C4-2B (cell line): ENCODE data around the gene CRHBP.
"Not testable (repeated sequence)": the region's sequence is repeated elsewhere in the genome, so short reads cannot be mapped to it uniquely, and the experiment has no call there.

Experiments used
- H3K27ac ChIP-seq: fragments of 450-650 bp; 2 replicates; pipeline ENCODE4 v1.5.1; 2017
- ZFX ChIP-seq: fragments of 450-650 bp; IDR thresholded peaks from 2 replicates; pipeline ENCODE4 v1.6.1; 2017
- TF ChIP-seq, protein P1 (sequence below): fragments of 450-650 bp; conservative IDR thresholded peaks from 2 replicates; pipeline ENCODE4 v1.5.1; 2017; ENCODE audit warnings: mild to moderate bottlenecking

CRHBP gene, protein sequence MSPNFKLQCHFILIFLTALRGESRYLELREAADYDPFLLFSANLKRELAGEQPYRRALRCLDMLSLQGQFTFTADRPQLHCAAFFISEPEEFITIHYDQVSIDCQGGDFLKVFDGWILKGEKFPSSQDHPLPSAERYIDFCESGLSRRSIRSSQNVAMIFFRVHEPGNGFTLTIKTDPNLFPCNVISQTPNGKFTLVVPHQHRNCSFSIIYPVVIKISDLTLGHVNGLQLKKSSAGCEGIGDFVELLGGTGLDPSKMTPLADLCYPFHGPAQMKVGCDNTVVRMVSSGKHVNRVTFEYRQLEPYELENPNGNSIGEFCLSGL

GRCh38 chr5:76952795-76953536, at the start of gene CRHBP:
Gene CRHBP (plus strand): TSS chr5:76953045. CDS start chr5:76953135, 90 bp downstream.
- H3K27ac ChIP-seq, result no peak within 1 kb of the TSS
- TF ChIP-seq ZFX, result no peak

GRCh38 chr5:76908166-76908565, 44.7 kb upstream of the CRHBP start:
- TF ChIP-seq, protein P1, sequence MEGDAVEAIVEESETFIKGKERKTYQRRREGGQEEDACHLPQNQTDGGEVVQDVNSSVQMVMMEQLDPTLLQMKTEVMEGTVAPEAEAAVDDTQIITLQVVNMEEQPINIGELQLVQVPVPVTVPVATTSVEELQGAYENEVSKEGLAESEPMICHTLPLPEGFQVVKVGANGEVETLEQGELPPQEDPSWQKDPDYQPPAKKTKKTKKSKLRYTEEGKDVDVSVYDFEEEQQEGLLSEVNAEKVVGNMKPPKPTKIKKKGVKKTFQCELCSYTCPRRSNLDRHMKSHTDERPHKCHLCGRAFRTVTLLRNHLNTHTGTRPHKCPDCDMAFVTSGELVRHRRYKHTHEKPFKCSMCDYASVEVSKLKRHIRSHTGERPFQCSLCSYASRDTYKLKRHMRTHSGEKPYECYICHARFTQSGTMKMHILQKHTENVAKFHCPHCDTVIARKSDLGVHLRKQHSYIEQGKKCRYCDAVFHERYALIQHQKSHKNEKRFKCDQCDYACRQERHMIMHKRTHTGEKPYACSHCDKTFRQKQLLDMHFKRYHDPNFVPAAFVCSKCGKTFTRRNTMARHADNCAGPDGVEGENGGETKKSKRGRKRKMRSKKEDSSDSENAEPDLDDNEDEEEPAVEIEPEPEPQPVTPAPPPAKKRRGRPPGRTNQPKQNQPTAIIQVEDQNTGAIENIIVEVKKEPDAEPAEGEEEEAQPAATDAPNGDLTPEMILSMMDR, result no peak
- no peak for TF ChIP-seq ZFX
- no peak overlapping the region for H3K27ac ChIP-seq

DNA sequence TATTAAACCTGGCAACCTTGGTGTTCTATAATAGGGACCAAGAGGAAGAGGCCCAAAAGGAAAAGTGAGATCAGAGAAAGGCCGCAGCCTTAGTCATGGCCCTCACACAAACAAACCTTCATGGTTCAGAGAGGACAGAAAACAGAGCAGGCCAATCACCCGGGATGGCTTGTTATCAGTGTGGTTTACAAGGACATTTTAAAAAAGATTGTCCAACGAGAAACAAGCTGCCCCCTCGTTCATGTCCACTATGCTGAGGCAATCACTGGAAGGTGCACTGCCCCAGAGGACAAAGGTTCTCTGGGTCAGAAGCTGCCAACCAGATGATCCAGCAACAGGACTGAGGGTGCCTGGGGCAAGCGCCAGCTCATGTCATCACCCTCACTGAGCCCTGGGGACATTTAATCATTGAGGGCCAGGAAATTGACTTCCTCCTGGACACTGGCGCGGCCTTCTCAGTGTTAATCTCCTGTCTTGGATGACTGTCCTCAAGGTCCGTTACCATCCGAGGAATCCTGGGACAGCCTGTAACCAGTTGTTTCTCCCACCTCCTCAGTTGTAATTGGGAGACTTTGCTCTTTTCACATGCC, 42.4 kb upstream of the CRHBP start:
- H3K27ac ChIP-seq, result not testable (repeated sequence)

GRCh38 chr5:76914671-76915070, 38.2 kb upstream of the CRHBP start:
- H3K27ac ChIP-seq, result not testable (repeated sequence)

DNA sequence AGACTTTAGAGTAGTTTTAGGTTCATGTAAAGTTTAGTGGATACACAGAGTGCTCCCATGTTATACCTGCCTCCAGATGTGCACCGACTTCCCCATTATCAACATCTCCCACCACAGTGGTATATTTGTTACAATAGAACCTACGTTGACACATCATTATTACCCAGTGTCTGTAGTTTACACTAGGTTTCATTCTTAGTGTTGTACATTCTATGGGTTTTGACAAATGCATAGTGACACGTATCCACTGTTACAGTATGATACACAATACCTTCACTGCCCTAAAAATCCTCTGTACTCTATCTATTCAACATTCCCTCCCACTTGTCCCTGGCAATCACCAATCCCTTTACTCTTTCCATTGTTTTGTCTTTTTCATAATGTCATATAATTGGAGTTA, 34.3 kb upstream of the CRHBP start:
- H3K27ac ChIP-seq, result no peak overlapping the region
- TF ChIP-seq, protein P1, result no peak
- no peak for TF ChIP-seq ZFX

- H3K27ac ChIP-seq, result no peak overlapping the region
- TF ChIP-seq, protein P1, result no peak
- TF ChIP-seq ZFX, result no peak
Observed at GRCh38 chr5:76920491-76920890, 32.4 kb upstream of the CRHBP start.

GRCh38 chr5:76926329-76927105, 26.3 kb upstream of the CRHBP start:
- no peak for TF ChIP-seq ZFX
- TF ChIP-seq, protein P1, result no peak
- H3K27ac ChIP-seq, result peak overlapping the region; percentile 57

- no peak overlapping the region for H3K27ac ChIP-seq
- TF ChIP-seq, protein P1, result no peak
- TF ChIP-seq ZFX, result no peak
Observed at GRCh38 chr5:76927961-76928360, 24.9 kb upstream of the CRHBP start.
